Measurements from ENCODE around the gene JAG2.

JAG2 gene

DNA sequence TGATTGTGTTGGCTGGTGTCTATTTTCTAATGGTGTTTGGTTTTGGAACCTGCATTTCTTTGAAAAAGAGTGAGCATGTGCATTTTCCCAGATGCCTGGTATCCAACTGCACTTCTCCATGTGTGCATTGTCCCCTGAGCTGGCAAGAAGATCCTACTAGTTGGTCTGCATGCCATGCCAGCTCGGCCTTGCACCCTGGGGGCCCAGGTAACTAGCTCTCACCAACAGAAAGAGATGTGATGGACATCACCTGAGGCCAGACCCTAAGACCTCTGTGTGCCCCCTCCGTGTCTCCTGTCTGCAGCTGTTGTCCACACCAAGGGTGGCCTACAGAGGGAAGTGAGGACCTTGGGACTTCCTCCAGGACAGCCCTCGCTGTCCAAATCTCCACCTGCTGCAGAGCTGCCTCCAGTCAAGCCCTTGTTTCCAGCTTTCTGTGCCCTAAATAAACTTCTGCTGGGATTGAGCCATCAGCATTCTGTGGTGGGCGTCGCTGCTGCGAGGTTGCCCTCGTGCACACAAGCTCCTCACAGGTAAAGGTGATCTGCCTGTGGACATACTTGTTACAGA, 73.3 kb downstream of the JAG2 start:
- H3K9me3 ChIP-seq (ENCODE audit: low read length), result no peaks in the 10 kb centered on the region
- H3K4me1 ChIP-seq (ENCODE audit: insufficient read depth, low read length), result peaks cover 32% of the 10 kb centered on the region
- H3K4me3 ChIP-seq (ENCODE audit: low read depth in 1 of 2, low read length in 2 of 2), result no peak overlapping the region
- no peaks in the 10 kb centered on the region for H3K36me3 ChIP-seq (ENCODE audit: insufficient read depth, low read length)
- H3K27ac ChIP-seq (ENCODE audit: low read depth, low read length), result no peak overlapping the region
- H3K27me3 ChIP-seq (ENCODE audit: control insufficient read depth in 1 of 2, insufficient read depth in 2 of 2, low read length in 2 of 2), result no peaks in the 10 kb centered on the region
- no peak overlapping the region for H3K9ac ChIP-seq (ENCODE audit: low read length)

DNA sequence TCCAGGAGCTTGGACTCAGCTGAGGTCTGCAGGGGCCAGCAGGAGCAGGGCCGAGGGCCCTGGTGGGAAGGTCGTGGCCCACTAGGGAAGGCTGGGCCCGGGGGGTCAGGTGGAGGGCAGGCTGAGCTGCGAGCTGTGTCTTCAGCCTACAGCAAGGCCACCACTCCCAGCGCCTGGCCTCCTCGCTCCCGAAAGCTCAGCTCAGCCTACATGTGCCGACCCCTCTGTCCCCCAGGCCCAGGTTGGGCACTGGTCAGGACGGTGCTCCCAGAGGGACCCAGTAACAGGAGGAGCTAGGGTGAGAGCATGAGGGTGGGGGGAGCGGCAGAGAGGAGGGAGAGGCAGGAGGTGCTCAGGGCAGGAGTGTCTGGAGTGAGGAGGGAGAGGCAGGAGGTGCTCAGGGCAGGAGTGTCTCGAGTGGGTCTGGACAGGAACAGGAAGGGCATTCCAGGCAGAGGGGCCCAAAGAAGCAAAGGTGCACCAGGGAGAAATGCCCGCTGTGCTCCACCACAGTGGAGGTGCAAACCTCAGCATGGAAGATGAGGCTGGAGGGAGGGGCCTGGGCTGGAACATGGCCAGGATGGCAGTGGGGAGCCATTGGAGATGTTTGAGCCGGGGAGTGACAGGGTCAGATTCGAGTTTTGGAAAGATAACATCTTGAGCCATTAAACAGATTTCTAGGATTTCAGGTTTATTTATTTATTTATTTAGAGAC, 74.2 kb downstream of the JAG2 start:
- peak overlapping the region; percentile 67 to 86 for H3K4me3 ChIP-seq (ENCODE audit: low read depth in 1 of 2, low read length in 2 of 2)
- no peaks in the 10 kb centered on the region for H3K9me3 ChIP-seq (ENCODE audit: low read length)
- H3K4me1 ChIP-seq (ENCODE audit: insufficient read depth, low read length), result peaks cover 34% of the 10 kb centered on the region
- no peaks in the 10 kb centered on the region for H3K27me3 ChIP-seq (ENCODE audit: control insufficient read depth in 1 of 2, insufficient read depth in 2 of 2, low read length in 2 of 2)
- H3K36me3 ChIP-seq (ENCODE audit: insufficient read depth, low read length), result no peaks in the 10 kb centered on the region
- H3K27ac ChIP-seq (ENCODE audit: low read depth, low read length), result peak overlapping the region; percentile 98
- no peak overlapping the region for H3K9ac ChIP-seq (ENCODE audit: low read length)

DNA sequence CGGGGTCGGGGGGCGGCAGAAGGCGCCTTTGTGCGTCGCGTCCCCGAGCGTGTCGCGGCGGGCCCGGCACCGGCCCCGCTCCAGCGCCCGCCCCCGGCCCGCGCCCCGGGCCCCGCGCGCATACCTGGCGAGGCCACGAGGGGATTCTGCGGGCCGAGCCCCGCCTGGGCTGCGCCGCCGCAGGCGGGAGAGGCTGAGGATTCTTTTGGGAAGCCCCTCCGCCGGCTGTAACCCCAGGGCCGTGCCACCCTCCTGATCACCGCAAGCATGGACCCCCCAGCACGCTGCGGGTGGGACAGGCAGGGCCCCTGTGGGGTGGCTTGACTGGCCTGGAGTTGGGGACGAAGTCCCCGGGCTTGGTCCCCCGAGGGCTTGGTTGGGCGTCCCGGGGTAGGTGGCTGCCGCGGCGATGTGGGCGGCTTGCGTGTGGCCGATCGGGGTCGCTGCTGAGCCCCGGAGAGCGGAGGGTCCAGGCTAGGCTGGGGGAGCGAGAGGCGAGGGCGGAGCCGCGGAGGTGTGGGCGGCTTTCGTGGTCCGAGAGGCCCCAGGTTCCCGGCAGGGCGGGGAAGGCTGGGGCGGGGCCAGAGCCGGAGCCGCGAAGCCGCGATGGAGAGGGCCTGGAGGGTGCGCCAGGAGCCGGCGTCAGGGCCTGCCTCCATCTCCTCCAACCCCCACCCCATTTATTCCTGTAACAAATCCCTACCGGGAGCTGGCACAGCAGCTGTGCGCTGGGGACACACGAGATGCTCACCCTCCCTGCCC, 75.0 kb downstream of the JAG2 start:
- no peaks in the 10 kb centered on the region for H3K27me3 ChIP-seq (ENCODE audit: control insufficient read depth in 1 of 2, insufficient read depth in 2 of 2, low read length in 2 of 2)
- H3K4me3 ChIP-seq (ENCODE audit: low read depth in 1 of 2, low read length in 2 of 2), result peak overlapping the region; percentile 67 to 86
- no peak overlapping the region for H3K9ac ChIP-seq (ENCODE audit: low read length)
- peaks cover 34% of the 10 kb centered on the region for H3K4me1 ChIP-seq (ENCODE audit: insufficient read depth, low read length)
- no peaks in the 10 kb centered on the region for H3K9me3 ChIP-seq (ENCODE audit: low read length)
- no peaks in the 10 kb centered on the region for H3K36me3 ChIP-seq (ENCODE audit: insufficient read depth, low read length)
- H3K27ac ChIP-seq (ENCODE audit: low read depth, low read length), result peak overlapping the region; percentile 98

DNA sequence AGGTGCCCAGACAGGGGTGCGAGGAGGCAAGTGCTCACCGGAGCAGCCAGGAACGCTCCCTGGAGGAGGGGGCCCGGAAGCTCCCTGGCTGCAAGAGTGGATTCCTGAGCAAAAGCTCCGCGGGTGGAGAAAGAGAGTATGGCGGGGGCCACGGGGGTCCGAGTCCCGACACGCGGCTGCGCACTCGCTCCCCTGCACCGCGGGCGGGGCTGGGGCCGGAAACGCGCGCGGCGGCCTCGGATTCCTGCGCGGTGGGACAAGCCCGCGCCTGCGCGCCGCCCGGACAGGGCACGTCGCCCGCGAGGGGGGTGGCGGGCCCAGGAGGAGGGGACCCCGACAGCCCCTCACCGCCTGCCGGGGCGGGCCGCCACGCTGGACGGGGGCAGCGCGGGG, 75.5 kb downstream of the JAG2 start:
- H3K27me3 ChIP-seq (ENCODE audit: control insufficient read depth in 1 of 2, insufficient read depth in 2 of 2, low read length in 2 of 2), result no peaks in the 10 kb centered on the region
- H3K27ac ChIP-seq (ENCODE audit: low read depth, low read length), result peak overlapping the region; percentile 98
- H3K9ac ChIP-seq (ENCODE audit: low read length), result no peak overlapping the region
- no peaks in the 10 kb centered on the region for H3K36me3 ChIP-seq (ENCODE audit: insufficient read depth, low read length)
- no peaks in the 10 kb centered on the region for H3K9me3 ChIP-seq (ENCODE audit: low read length)
- peaks cover 40% of the 10 kb centered on the region for H3K4me1 ChIP-seq (ENCODE audit: insufficient read depth, low read length)
- peak overlapping the region; percentile 21 to 32 for H3K4me3 ChIP-seq (ENCODE audit: low read depth in 1 of 2, low read length in 2 of 2)

DNA sequence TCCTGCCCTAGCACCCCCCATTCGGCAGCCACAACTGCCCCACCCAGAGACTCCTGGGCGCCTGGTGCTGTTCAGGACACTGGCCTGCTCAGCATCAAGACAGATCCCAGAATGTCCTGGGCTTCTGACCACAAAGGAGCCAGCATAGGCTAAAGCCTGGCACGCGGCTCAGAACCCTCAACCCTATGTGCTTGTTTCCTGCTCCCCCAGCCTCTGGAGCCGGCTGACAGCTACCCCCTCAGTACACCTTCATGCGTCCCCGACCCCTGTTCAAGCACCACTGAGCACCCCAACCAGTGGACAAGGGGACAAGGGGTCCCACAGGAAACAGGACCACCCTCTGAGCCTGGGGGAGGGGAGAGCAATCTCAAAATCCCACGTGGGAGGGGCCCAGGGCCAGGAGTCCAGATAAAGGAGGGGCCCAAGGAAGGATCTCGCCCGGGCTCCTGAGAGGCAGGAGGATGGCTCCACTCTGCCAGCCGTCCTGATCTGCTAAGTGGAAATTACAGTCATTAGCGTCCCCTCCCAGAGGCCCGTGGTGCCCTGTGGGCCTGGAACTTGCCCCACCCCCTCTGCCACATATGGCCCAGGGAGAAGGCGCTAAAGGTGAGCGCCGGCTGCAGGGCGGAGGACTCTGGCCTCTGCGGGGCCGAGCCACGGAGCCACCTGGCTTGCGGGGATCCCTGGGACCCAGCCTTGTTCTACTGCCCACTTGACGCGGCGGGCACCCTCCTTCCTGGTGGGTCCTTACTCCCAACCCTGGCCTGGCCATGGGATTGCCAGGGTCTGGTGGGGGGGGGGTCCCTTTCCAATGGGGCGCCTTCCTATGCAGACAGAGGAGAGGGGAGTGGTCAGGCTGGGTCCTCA, 76.2 kb downstream of the JAG2 start:
- no peaks in the 10 kb centered on the region for H3K9me3 ChIP-seq (ENCODE audit: low read length)
- no peaks in the 10 kb centered on the region for H3K36me3 ChIP-seq (ENCODE audit: insufficient read depth, low read length)
- peaks cover 43% of the 10 kb centered on the region for H3K4me1 ChIP-seq (ENCODE audit: insufficient read depth, low read length)
- peak overlapping the region; percentile 21 to 32 for H3K4me3 ChIP-seq (ENCODE audit: low read depth in 1 of 2, low read length in 2 of 2)
- peak overlapping the region; percentile 49 for H3K9ac ChIP-seq (ENCODE audit: low read length)
- no peaks in the 10 kb centered on the region for H3K27me3 ChIP-seq (ENCODE audit: control insufficient read depth in 1 of 2, insufficient read depth in 2 of 2, low read length in 2 of 2)
- peak overlapping the region; percentile 98 for H3K27ac ChIP-seq (ENCODE audit: low read depth, low read length)

DNA sequence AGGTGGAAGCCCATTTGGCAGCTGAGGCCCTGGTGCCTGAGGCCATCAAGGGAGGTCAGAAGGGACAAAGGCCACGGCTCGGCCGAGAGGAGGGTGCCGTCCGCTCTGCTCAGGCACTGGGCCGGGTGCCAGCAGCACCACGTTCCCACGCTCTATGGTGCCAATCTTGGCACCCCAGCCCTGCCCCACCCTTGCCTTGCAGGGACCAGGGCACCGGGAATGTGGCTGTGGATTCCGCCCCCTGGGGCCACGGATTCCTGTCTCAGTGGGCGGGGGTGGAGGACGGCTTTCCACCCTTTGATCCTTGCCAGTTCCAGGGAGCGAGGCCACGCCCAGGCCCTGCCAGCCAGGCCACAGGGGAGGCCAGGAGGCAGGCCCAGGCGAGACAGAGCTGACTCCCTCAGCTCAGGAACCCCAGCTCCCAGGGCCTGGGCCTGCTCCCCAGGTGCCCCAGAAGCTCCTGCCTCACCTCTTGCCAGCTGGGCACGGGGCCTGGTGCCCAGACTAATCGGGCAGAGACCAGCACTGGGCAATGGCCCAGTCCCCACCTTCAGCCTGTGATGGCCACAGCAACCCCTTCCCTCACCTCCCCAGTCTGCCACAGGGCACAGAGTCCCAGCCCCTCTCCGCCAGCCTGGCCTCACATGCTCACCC, 76.9 kb downstream of the JAG2 start:
- Histone ChIP-seq H3K27ac (ENCODE audit: low read depth, low read length) (peak overlapping the region; percentile 98), H3K4me3 (ENCODE audit: low read depth in 1 of 2, low read length in 2 of 2) (peak overlapping the region in 1 of 2 donors; percentile 32), H3K36me3 (ENCODE audit: insufficient read depth, low read length) (no peaks in the 10 kb centered on the region), H3K4me1 (ENCODE audit: insufficient read depth, low read length) (peaks cover 43% of the 10 kb centered on the region), H3K9me3 (ENCODE audit: low read length) (no peaks in the 10 kb centered on the region), H3K27me3 (ENCODE audit: control insufficient read depth in 1 of 2, insufficient read depth in 2 of 2, low read length in 2 of 2) (no peaks in the 10 kb centered on the region), H3K9ac (ENCODE audit: low read length) (peak overlapping the region; percentile 49)

DNA sequence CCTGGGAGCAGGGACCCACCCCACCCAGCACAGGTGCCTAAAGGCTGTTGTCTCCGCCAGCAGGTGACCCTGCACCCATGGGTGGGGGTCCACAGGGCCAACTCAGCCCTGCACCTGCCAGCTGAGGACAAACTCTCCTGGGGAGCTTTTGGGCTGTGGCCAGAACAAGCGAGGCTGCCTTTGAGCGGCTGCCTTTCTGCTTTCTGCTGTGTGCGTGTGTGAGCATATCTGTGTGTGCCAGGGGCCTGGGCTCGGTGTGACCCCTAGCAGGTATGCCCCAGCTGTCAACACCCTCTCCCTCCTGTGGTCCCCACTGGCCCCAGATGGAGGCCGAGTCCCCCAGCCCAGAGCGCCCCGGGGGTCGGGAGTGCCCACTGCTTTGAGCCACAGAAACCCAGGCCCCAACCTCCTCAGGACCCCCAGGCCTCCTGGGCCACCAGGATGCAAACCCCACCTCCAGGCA, 77.5 kb downstream of the JAG2 start:
- Histone ChIP-seq H3K27ac (ENCODE audit: low read depth, low read length) (peak overlapping the region; percentile 98), H3K9me3 (ENCODE audit: low read length) (no peaks in the 10 kb centered on the region), H3K4me3 (ENCODE audit: low read depth in 1 of 2, low read length in 2 of 2) (no peak overlapping the region), H3K4me1 (ENCODE audit: insufficient read depth, low read length) (peaks cover 43% of the 10 kb centered on the region), H3K9ac (ENCODE audit: low read length) (no peak overlapping the region), H3K27me3 (ENCODE audit: control insufficient read depth in 1 of 2, insufficient read depth in 2 of 2, low read length in 2 of 2) (no peaks in the 10 kb centered on the region), H3K36me3 (ENCODE audit: insufficient read depth, low read length) (no peaks in the 10 kb centered on the region)

Data from muscle layer of colon (tissue), 2 donors.